GM20000 (cell line): ENCODE data around the gene ZPLD1.

ENCODE experiments used
- DNase-seq: peaks from one replicate; pipeline ENCODE4 v3.0.0; 2012; ENCODE audit warnings: low spot score
- TF ChIP-seq, protein P1 (sequence below): IDR thresholded peaks from 2 replicates; pipeline ENCODE4 v1.5.1; 2012; ENCODE audit warnings: mild to moderate bottlenecking, control low read depth; ENCODE audit errors: extremely low read depth, missing control alignments

Gene ZPLD1

GRCh38 chr3:102447272-102447671 lies 12.5 kb downstream of the ZPLD1 start:
- no peak for DNase-seq
- TF ChIP-seq, protein P1, sequence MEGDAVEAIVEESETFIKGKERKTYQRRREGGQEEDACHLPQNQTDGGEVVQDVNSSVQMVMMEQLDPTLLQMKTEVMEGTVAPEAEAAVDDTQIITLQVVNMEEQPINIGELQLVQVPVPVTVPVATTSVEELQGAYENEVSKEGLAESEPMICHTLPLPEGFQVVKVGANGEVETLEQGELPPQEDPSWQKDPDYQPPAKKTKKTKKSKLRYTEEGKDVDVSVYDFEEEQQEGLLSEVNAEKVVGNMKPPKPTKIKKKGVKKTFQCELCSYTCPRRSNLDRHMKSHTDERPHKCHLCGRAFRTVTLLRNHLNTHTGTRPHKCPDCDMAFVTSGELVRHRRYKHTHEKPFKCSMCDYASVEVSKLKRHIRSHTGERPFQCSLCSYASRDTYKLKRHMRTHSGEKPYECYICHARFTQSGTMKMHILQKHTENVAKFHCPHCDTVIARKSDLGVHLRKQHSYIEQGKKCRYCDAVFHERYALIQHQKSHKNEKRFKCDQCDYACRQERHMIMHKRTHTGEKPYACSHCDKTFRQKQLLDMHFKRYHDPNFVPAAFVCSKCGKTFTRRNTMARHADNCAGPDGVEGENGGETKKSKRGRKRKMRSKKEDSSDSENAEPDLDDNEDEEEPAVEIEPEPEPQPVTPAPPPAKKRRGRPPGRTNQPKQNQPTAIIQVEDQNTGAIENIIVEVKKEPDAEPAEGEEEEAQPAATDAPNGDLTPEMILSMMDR, result no peak

- no peak for DNase-seq
- TF ChIP-seq, protein P1, result no peak
Observed at GRCh38 chr3:102449341-102449740, 14.5 kb downstream of the ZPLD1 start.

GRCh38 chr3:102449930-102450329 lies 15.1 kb downstream of the ZPLD1 start:
- no peak for DNase-seq
- TF ChIP-seq, protein P1, result no peak

DNA sequence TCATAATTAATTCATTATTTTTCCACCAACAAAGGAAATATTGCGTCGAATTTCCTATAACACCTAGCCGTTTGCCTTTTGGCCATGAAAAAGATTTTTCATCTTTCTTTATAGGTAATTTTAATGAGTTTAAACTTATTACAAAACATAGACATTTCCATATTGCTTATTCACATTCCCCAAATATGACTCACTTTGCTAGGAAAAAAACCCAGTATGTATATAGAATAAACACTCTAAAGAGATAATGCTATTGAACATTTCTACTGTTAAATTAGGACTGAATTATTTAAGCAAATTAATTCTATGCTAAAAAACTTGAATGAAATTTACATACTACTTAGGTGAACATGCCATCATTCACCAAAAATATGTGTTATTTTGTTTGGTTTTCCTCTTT lies 16.2 kb downstream of the ZPLD1 start:
- TF ChIP-seq, protein P1, result no peak

DNA sequence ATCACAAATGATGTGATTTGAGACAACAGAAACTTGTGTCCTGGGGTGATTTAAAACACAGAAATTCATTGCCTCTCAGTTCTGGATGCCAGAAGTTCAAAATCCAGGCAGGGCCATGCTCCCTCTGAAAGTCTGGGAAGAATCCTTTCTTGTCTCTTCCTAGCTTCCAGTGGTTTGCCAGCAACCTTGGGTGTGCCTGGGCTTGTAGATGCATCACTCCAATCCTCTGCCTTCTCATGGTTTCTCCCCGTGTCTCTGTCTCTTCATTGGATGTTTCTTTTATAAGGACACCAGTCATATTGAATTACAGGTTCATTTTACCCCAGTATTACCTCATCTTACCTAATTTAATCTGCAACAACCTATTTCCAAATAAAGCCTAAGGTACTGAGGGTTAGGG lies 16.7 kb downstream of the ZPLD1 start:
- no peak for DNase-seq
- TF ChIP-seq, protein P1, result no peak

More for the DNA sequence above, 16.2 kb downstream of the ZPLD1 start:
- no peak for DNase-seq

DNA sequence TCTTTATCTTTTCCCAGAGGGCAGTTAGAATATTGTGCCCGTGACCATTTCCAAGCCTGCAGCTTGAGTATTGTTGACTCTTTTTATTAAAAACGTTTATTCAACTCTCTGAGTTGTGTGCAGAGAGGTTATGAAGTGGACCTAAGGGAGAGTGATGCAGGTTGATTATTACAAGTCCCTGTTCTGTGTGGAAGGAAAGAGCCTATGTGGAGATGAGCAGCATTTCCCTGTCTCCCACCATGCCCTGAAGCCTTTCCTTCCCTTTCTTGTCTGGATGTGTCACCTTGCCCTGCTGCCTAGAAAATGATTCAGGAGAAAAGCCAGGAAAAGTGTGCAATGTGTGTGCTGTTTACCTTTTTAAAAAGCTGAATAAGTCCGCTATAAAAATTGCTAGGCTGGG lies 19.4 kb downstream of the ZPLD1 start:
- TF ChIP-seq, protein P1, result no peak
- no peak for DNase-seq

GRCh38 chr3:102457644-102458043 lies 22.8 kb downstream of the ZPLD1 start:
- no peak for DNase-seq
- TF ChIP-seq, protein P1, result no peak
